CD4-positive, alpha-beta T cell (primary cell): ENCODE results near the gene TSPAN9. TPM values are rescaled to one million over a fixed set of nuclear protein-coding genes. Genes with fewer than 3 reads are reported as not detected.

ENCODE experiments used
- ATAC-seq: fragments of 200-7000 bp; cut with Tn5 transposase; one replicate; pipeline ENCODE4 v1.10.0; 2022; ENCODE audit warnings: mild to moderate bottlenecking; ENCODE audit not compliant: poor library complexity
- CTCF ChIA-PET: fragments of 350-600 bp; sonication (Branson Sonifier 250); formaldehyde crosslinking; loops from one replicate; lab custom pipeline; 2021; ENCODE audit warnings: antibody characterized with exemption, inconsistent platforms; lab: Charles Lee
- POLR2A ChIA-PET: fragments of 350-600 bp; sonication (Branson Sonifier 250); formaldehyde crosslinking; loops from one replicate; lab custom pipeline; 2021; ENCODE audit warnings: antibody characterized with exemption, inconsistent platforms; lab: Charles Lee
- DNase-seq, 14 experiments: peaks; one replicate each; pipeline ENCODE4 v3.0.0-alpha.2; 2013 to 2020; ENCODE audit warnings: mixed read lengths in 2 of 14
- H3K27ac ChIP-seq, 2 donors: one replicate each; pipeline versions ENCODE4 v1.5.1 to v1.7.0; 2013; ENCODE audit warnings: low read length in 2 of 2, low read depth in 1 of 2, mild to moderate bottlenecking in 1 of 2
- H3K27me3 ChIP-seq, 2 experiments: 1 replicate in 1 of 2; 2 replicates in 1 of 2; pipeline versions ENCODE4 v1.6.1 to v1.7.0; 2013; ENCODE audit warnings: low read length in 2 of 2, control low read depth in 1 of 2, mild to moderate bottlenecking in 1 of 2, moderate library complexity in 1 of 2; ENCODE audit not compliant: insufficient read depth in 2 of 2, control insufficient read depth in 1 of 2
- H3K36me3 ChIP-seq: one replicate; pipeline ENCODE4 v1.6.1; 2013; ENCODE audit warnings: low read length, control low read depth; ENCODE audit not compliant: insufficient read depth
- H3K4me1 ChIP-seq: one replicate; pipeline ENCODE4 v1.6.1; 2013; ENCODE audit warnings: low read length, control low read depth; ENCODE audit not compliant: insufficient read depth
- H3K4me3 ChIP-seq: one replicate; pipeline ENCODE4 v1.5.1; 2013; ENCODE audit warnings: mild to moderate bottlenecking, low read length, moderate library complexity
- H3K9me3 ChIP-seq, 2 experiments: 1 replicate in 1 of 2; 2 replicates in 1 of 2; pipeline versions ENCODE4 v1.6.1 to v1.7.0; 2013; ENCODE audit warnings: low read length in 2 of 2, mild to moderate bottlenecking in 2 of 2, control low read depth in 1 of 2, moderate library complexity in 1 of 2; ENCODE audit not compliant: control insufficient read depth in 1 of 2, insufficient read depth in 1 of 2
- H3K27ac Mint-ChIP-seq: one replicate; pipeline ENCODE4 v1.8.0; 2020; ENCODE audit warnings: mixed read lengths
- H3K27me3 Mint-ChIP-seq: one replicate; pipeline ENCODE4 v1.8.0; 2021; ENCODE audit warnings: mixed read lengths
- H3K36me3 Mint-ChIP-seq: one replicate; pipeline ENCODE4 v1.8.0; 2021; ENCODE audit warnings: low read depth, mixed read lengths
- H3K4me1 Mint-ChIP-seq: one replicate; pipeline ENCODE4 v1.8.0; 2021; ENCODE audit warnings: low read depth, mixed read lengths
- H3K4me3 Mint-ChIP-seq: one replicate; pipeline ENCODE4 v1.8.0; 2020; ENCODE audit warnings: mild to moderate bottlenecking, mixed read lengths
- H3K9me3 Mint-ChIP-seq: one replicate; pipeline ENCODE4 v1.8.0; 2020; ENCODE audit warnings: mixed read lengths
- intact Hi-C, 2 experiments: fragments of 100-400 bp; cut with DNase I in 1 of 2; cut with micrococcal nuclease in 1 of 2; formaldehyde crosslinking; loops; one replicate each; pipeline versions ENCODE4 v1.15.1 to v1.9.0; 2023 to 2025; cut with DNase I, micrococcal nuclease
- total RNA-seq, 174 experiments: library from RNA in 2 of 174; stranded (reverse) in 2 of 174; gene quantifications; one replicate each; pipeline ENCODE4 v1.2.3 and lab custom pipeline; 2021 to 2026
- TF ChIP-seq, protein P1 (sequence below): fragments of 200-600 bp; IDR thresholded peaks from one replicate; pipeline ENCODE4 v1.8.0; 2022; ENCODE audit warnings: antibody characterized with exemption, mild to moderate bottlenecking

The TSPAN9 gene
- total RNA-seq, 2 experiments from 2014 or later = 0.82 to 1.3 TPM

- no peak for DNase-seq
- H3K4me1 ChIP-seq = no peaks in the 10 kb centered on the region
- intact Hi-C loops = no loop called here
- H3K4me1 Mint-ChIP-seq = no peaks in the 10 kb centered on the region
- H3K4me3 ChIP-seq = no peak overlapping the region
- POLR2A ChIA-PET = no interaction called here
- H3K36me3 Mint-ChIP-seq = no peaks in the 10 kb centered on the region
- H3K27ac Mint-ChIP-seq = no peak overlapping the region
- no peak overlapping the region for H3K27ac ChIP-seq
- no peaks in the 10 kb centered on the region for H3K27me3 ChIP-seq
- CTCF ChIA-PET = no interaction called here
- H3K36me3 ChIP-seq = no peaks in the 10 kb centered on the region
- ATAC-seq = no peak
- H3K9me3 ChIP-seq = no peaks in the 10 kb centered on the region
- no peaks in the 10 kb centered on the region for H3K9me3 Mint-ChIP-seq
- H3K4me3 Mint-ChIP-seq = no peak overlapping the region
- TF ChIP-seq, protein P1, sequence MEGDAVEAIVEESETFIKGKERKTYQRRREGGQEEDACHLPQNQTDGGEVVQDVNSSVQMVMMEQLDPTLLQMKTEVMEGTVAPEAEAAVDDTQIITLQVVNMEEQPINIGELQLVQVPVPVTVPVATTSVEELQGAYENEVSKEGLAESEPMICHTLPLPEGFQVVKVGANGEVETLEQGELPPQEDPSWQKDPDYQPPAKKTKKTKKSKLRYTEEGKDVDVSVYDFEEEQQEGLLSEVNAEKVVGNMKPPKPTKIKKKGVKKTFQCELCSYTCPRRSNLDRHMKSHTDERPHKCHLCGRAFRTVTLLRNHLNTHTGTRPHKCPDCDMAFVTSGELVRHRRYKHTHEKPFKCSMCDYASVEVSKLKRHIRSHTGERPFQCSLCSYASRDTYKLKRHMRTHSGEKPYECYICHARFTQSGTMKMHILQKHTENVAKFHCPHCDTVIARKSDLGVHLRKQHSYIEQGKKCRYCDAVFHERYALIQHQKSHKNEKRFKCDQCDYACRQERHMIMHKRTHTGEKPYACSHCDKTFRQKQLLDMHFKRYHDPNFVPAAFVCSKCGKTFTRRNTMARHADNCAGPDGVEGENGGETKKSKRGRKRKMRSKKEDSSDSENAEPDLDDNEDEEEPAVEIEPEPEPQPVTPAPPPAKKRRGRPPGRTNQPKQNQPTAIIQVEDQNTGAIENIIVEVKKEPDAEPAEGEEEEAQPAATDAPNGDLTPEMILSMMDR = no peak
- H3K27me3 Mint-ChIP-seq = peaks cover 5% of the 10 kb centered on the region
Measured at GRCh38 chr12:3173008-3173553, 95.9 kb downstream of the TSPAN9 start.

DNA sequence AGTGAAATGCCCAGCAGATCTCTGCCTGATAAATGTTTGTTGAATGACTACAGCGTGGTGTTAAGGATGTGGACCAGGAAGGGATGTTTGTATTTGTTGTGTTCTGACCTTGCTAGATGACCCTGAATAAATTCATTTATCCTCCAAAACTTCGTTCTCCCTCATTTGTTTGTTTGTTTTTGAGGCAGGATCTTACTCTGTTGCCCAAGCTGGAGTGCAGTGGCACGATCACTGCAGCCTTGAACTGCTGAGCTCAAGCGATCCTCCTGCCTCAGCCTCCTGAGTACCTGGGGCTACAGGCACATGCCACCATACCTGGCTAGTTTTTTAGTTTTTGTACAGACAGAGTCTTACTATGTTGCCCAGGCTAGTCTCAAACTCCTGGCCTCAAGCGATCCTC is 96.7 kb downstream of the TSPAN9 start:
- H3K36me3 Mint-ChIP-seq = no peaks in the 10 kb centered on the region
- POLR2A ChIA-PET = no interaction called here
- no peaks in the 10 kb centered on the region for H3K9me3 Mint-ChIP-seq
- TF ChIP-seq, protein P1 = no peak
- no peak overlapping the region for H3K27ac Mint-ChIP-seq
- ATAC-seq = no peak
- no peaks in the 10 kb centered on the region for H3K27me3 ChIP-seq
- peaks cover 11% of the 10 kb centered on the region for H3K27me3 Mint-ChIP-seq
- H3K4me3 Mint-ChIP-seq = no peak overlapping the region
- H3K4me1 Mint-ChIP-seq = peaks cover 3% of the 10 kb centered on the region
- H3K36me3 ChIP-seq = no peaks in the 10 kb centered on the region
- no peaks in the 10 kb centered on the region for H3K4me1 ChIP-seq
- intact Hi-C loops = no loop called here
- H3K9me3 ChIP-seq = no peaks in the 10 kb centered on the region
- H3K27ac ChIP-seq = no peak overlapping the region
- CTCF ChIA-PET = no interaction called here
- DNase-seq = no peak
- H3K4me3 ChIP-seq = no peak overlapping the region

DNA sequence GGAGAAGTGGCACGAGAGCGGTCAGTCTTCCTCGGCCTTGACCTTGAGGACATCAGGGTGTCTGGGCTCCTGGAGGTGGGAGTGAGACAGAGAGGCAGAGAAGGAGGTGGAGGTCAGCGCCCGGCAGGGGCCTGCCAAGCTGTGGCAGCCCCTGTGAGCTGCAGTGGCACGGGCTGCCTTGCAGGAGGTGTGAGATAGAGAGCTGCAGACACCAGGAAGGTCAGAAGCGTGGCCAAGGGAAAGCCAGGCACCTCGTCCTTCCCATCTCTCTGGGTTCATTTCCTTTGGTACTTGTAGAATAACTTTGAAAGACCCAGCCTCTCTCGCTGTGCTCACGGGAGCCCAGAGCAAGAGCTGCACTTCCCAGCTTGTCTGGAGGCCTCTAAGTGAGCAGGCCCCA is 98.1 kb downstream of the TSPAN9 start:
- CTCF ChIA-PET = no interaction called here
- Mint-ChIP-seq H3K4me3 (no peak overlapping the region), H3K27me3 (peaks cover 17% of the 10 kb centered on the region), H3K27ac (no peak overlapping the region), H3K4me1 (peaks cover 7% of the 10 kb centered on the region), H3K9me3 (no peaks in the 10 kb centered on the region), H3K36me3 (no peaks in the 10 kb centered on the region)
- POLR2A ChIA-PET = no interaction called here
- H3K4me1 ChIP-seq = no peaks in the 10 kb centered on the region
- TF ChIP-seq, protein P1 = no peak
- DNase-seq (no peak), ATAC-seq (no peak)
- H3K36me3 ChIP-seq = no peaks in the 10 kb centered on the region
- H3K27me3 ChIP-seq = peaks cover 0 to 6% of the 10 kb centered on the region in 2 experiments
- H3K27ac ChIP-seq = no peak overlapping the region
- H3K9me3 ChIP-seq = no peaks in the 10 kb centered on the region
- no peak overlapping the region for H3K4me3 ChIP-seq
- intact Hi-C loops = no loop called here
